ENCODE measurements around the gene NUBPL. TPM values are rescaled to one million over a fixed set of nuclear protein-coding genes. Genes with fewer than 3 reads are reported as not detected.
"Not testable (repeated sequence)": the region's sequence is repeated elsewhere in the genome, so short reads cannot be mapped to it uniquely, and the experiment has no call there.

NUBPL gene
- total RNA-seq, 1 donor from 2014 or later: 28.6 TPM

DNA sequence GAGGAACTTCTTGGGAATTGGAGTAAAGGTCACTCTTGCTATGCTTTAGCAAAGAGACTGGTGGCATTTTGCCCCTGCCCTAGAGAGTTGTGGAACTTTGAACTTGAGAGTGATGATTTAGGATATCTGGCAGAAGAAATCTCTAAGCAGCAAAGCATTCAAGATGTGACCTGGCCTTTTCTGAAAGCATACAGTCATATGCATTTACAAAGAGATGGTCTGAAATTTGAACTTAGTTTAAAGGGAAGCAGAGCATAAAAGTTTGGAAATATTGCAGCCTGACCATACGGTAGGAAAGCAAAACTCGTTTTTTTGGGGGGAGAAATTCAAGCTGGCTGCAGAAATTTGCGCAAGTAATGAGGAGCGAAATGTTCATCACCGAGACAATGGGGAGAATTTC is 60.9 kb downstream of the NUBPL start:
- DNase-seq (ENCODE audit: missing footprints) (no peak), ATAC-seq (no peak)
- intact Hi-C loops (cut with DNase I): no loop called here

DNA sequence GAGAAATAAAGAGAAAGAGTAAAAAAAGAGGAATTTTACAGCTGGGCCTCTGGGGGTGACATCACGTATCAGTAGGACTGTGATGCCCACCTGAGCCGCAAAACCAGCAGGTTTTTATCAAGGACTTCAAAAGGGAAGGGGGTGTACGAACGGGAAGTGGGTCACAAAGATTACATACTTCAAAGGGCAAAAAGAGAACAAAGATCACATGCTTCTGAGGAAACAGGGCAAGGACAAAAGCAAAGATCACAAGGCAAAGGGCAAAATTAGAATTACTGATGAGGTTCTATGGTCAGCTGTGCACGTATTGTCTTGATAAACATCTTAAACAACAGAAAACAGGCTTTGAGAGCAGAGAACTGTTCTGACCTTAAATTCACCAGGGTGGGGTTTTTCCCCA is 91.7 kb downstream of the NUBPL start:
- DNase-seq (ENCODE audit: missing footprints); intact Hi-C loops (cut with DNase I); ATAC-seq: not testable (repeated sequence)

DNA sequence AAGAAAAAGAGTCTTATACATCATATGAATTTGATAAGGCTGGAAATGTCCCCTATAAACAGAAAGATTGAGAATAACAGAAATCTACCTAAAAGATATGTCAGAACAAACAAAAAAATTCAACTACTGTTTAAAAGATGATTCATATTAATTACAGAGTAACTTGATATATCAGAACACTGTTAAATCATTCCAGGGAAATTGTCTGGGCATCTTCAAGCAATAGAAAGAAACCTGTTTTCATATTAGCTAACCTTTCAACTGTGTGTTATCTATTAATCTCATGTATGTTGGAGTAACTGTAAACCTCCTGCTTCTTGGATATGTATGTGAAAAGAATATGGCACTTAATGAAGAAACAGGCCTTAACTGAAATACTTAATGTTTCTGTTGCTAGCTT is 96.7 kb downstream of the NUBPL start:
- ATAC-seq: no peak
- no peak for DNase-seq (ENCODE audit: missing footprints)
- intact Hi-C loops (cut with DNase I): no loop called here

DNA sequence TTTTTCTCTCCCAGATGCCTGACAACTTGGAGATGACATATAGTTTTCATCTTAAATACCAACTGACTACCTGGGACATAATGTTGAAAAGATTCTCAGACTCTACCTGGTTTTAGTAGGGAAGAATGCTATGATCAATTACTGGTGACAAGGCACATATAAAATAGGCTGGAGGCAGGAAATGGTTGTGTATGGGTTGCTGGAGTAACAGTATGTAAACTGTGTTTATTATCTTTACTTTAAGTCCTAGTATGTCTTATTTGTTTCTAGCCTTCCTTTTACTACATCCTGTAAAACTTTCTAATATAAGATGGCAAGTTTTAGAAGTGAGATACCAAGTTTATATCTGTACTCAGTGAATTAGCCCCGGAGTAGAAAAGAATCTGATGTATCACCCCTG is 98.1 kb downstream of the NUBPL start:
- DNase-seq (ENCODE audit: missing footprints): no peak
- ATAC-seq: no peak
- intact Hi-C loops (cut with DNase I): no loop called here

DNA sequence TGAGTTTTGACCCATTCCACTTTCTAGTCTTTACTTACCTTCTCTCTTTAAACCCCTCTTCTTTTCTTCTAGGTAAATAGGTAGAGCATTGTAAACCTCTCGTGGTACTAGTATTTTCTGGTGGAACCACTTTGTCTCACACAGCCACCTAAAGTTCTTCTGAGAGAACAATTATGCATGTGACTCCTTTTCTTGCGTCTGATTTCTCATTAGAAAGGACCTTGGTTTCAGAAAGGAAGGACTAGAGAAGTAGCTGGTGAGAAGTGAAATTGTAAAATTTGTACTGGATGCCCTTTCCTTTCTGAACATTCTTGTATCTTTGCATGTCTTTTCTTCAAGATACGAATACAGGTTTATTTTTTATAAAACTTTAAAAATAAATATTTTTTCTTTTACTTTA is 99.0 kb downstream of the NUBPL start:
- DNase-seq (ENCODE audit: missing footprints): no peak
- intact Hi-C loops (cut with DNase I): no loop called here
- no peak for ATAC-seq

DNA sequence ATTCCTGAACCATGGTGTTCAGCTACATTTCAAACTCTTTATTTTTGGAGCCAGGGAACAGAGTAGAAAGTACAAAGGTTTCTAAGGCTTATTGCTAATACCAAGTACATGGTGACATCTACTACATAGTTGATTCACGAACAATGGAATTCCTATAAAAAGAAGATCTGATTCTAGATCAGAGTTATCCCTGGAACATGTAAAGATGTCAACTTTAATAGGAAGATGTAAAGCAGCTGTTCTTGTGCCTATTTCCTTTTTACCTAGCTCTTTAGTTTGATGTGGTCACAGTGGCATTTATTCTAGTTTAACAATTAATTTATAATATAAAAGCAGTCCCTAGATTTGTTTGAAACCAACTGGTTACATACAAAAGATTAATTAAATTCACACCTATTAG is 99.5 kb downstream of the NUBPL start:
- intact Hi-C loops (cut with DNase I): no loop called here
- ATAC-seq: no peak
- no peak for DNase-seq (ENCODE audit: missing footprints)

DNA sequence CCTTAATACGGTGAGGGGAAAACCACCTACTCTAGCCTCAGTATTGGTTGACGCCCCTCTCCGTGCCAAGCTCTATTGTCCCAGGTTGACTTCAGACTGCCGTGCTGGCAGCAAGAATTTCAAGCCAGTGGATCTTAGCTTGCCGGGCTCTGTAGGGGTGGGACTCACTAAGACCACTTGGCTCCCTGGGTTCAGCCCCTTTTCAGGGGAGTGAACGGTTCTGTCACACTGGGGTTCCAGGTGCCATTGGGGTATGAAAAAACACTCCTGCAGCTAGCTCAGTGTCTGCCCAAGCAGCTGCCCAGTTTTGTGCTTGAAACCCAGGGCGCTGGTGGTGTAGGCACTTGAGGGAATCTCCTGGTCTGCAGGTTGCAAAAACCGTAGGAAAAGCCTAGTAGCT is 107.1 kb downstream of the NUBPL start:
- DNase-seq (ENCODE audit: missing footprints) (no peak), ATAC-seq (no peak)
- intact Hi-C loops (cut with DNase I): no loop called here

GRCh38 chr14:31672709-31673108 is 111.5 kb downstream of the NUBPL start:
- DNase-seq (ENCODE audit: missing footprints): no peak
- ATAC-seq: no peak
- intact Hi-C loops (cut with DNase I): no loop called here

GRCh38 chr14:31677052-31677451 is 115.8 kb downstream of the NUBPL start:
- intact Hi-C loops (cut with DNase I): no loop called here
- ATAC-seq (no peak), DNase-seq (ENCODE audit: missing footprints) (no peak)

- no peak for DNase-seq (ENCODE audit: missing footprints)
- no peak for ATAC-seq
- intact Hi-C loops (cut with DNase I): no loop called here
Measured at GRCh38 chr14:31677630-31678029, 116.4 kb downstream of the NUBPL start.

- ATAC-seq: no peak
- DNase-seq (ENCODE audit: missing footprints): no peak
- intact Hi-C loops (cut with DNase I): no loop called here
Measured at GRCh38 chr14:31678421-31679249, 117.4 kb downstream of the NUBPL start.

DNA sequence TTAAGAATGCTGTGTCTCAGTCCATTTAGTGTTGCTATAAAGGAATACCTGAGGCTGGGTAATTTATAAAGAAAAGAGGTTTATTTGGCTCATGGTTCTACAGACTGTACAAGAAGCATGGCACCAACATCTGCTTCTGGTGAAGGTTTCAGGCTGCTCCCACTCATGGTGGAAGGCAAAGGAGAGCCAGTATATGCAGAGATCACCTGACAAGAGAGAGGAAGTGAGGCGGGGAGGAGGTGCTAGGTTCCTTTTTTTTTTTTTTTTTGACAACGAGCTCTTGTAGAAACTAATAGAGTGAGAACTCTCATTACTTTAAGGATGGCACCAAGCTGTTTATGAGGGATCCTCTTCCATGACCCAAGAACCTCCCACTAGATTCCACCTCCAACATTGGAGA is 121.6 kb downstream of the NUBPL start:
- DNase-seq (ENCODE audit: missing footprints) (no peak), ATAC-seq (no peak)
- intact Hi-C loops (cut with DNase I): no loop called here

DNA sequence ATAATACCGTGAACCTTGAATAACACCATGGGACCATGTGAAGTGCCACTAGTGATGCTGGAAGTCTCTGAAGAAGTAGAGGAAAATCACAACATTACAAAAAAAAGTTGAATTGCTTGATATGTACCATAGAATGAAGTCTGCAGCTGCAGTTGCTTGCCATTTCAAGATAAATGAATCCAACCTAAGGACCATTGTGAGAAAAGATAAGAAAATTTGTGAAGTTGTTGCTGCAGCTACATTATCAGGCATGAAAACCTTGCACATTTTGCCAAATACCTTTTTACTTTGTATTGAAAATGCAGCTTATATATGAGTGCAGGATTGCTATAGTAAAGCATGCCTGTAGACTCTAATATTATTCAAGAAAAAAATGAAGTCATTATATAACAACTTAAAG is 126.5 kb downstream of the NUBPL start:
- DNase-seq (ENCODE audit: missing footprints): no peak
- no peak for ATAC-seq
- intact Hi-C loops (cut with DNase I): no loop called here

DNA sequence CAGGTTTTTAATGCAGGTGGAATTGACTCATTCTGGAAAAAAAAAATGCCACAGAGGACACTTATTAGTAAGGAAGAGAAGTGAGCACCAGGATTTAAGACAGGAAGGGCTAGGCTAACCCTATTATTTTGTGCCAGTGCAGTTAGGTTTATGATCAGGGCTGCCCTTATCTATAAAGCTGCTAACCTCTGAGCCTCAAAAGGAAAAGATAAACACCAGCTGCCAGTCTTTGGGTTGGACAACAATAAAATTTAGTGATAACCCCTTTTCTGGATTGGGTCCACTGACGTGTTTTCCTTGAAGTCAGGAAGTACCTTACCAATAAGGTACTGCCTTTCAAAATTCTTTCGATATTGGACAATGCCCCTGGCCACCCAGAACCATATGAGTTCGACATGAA is 128.9 kb downstream of the NUBPL start:
- ATAC-seq: no peak
- DNase-seq (ENCODE audit: missing footprints): no peak
- intact Hi-C loops (cut with DNase I): no loop called here

GRCh38 chr14:31692376-31692781 is 131.2 kb downstream of the NUBPL start:
- no peak for ATAC-seq
- intact Hi-C loops (cut with DNase I): no loop called here
- DNase-seq (ENCODE audit: missing footprints): no peak

GRCh38 chr14:31696378-31696777 is 135.2 kb downstream of the NUBPL start:
- ATAC-seq (no peak), DNase-seq (ENCODE audit: missing footprints) (no peak)
- intact Hi-C loops (cut with DNase I): no loop called here

DNA sequence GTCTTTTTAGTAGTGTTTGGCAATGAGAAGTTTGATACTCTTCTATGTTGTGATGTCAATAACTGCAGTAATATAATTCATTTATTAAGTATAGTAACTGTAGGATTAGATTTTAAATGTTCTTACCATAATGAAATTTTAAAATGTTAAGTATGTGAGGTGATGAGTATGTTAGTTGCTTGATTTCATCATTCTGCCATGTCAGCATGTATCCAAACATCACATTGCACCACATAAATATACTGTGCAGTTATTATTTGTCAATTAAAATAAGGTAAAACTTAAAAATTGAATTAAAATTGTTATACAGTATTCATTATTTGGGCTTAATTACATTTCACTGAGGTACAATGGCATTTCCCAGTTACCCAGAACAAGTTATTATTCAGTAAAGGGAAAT is 138.6 kb downstream of the NUBPL start:
- DNase-seq (ENCODE audit: missing footprints): no peak
- ATAC-seq: no peak
- intact Hi-C loops (cut with DNase I): no loop called here

GRCh38 chr14:31700282-31701074 is 139.3 kb downstream of the NUBPL start:
- intact Hi-C loops (cut with DNase I): no loop called here
- DNase-seq (ENCODE audit: missing footprints) (no peak), ATAC-seq (no peak)

GRCh38 chr14:31702130-31702529 is 140.9 kb downstream of the NUBPL start:
- intact Hi-C loops (cut with DNase I): no loop called here
- DNase-seq (ENCODE audit: missing footprints) (no peak), ATAC-seq (no peak)

GRCh38 chr14:31703056-31703455 is 141.9 kb downstream of the NUBPL start:
- intact Hi-C loops (cut with DNase I): no loop called here
- DNase-seq (ENCODE audit: missing footprints): no peak
- ATAC-seq: no peak
